ENCODE results near the gene GABBR2. TPM values are rescaled to one million over a fixed set of nuclear protein-coding genes. Genes with fewer than 3 reads are reported as not detected.
"Not testable (repeated sequence)": the region's sequence is repeated elsewhere in the genome, so short reads cannot be mapped to it uniquely, and the experiment has no call there.

The GABBR2 gene
- total and polyA plus RNA-seq, 4 donors: 20.0 to 140 (median 93.3) TPM

- Histone ChIP-seq H3K27me3 (ENCODE audit: control insufficient read depth, insufficient read depth, low read length) (no peaks in the 10 kb centered on the region), H3K27ac (ENCODE audit: low read depth, low read length) (no peak overlapping the region), H3K9me3 (ENCODE audit: control insufficient read depth, insufficient read depth, low read length) (peaks cover 1% of the 10 kb centered on the region), H3K4me1 (ENCODE audit: control insufficient read depth, insufficient read depth, low read length) (peaks cover 15% of the 10 kb centered on the region), H3K36me3 (ENCODE audit: control insufficient read depth, insufficient read depth, low read length) (peaks cover 3% of the 10 kb centered on the region), H3K4me3 (ENCODE audit: low read depth, low read length) (no peak overlapping the region)
- peak in 2 of 6 donors; percentile 48 to 63 for DNase-seq (ENCODE audit: low read depth in 4 of 6, low spot score in 6 of 6)
- 67% methylated on average over 1 of the region's 7 CpGs for WGBS (ENCODE audit: insufficient coverage)
Observed at GRCh38 chr9:98520221-98520960, 188.3 kb downstream of the GABBR2 start.

GRCh38 chr9:98519641-98520040 lies 189.1 kb downstream of the GABBR2 start:
- WGBS (ENCODE audit: insufficient coverage): 60% methylated on average over 1 of the region's 3 CpGs
- peaks cover 15% of the 10 kb centered on the region for H3K4me1 ChIP-seq (ENCODE audit: control insufficient read depth, insufficient read depth, low read length)

GRCh38 chr9:98518556-98518955 lies 190.2 kb downstream of the GABBR2 start:
- 86% methylated on average over 4 of the region's 6 CpGs for WGBS (ENCODE audit: insufficient coverage)
- Histone ChIP-seq H3K4me1 (ENCODE audit: control insufficient read depth, insufficient read depth, low read length) (peaks cover 15% of the 10 kb centered on the region), H3K36me3 (ENCODE audit: control insufficient read depth, insufficient read depth, low read length) (peaks cover 3% of the 10 kb centered on the region), H3K4me3 (ENCODE audit: low read depth, low read length) (no peak overlapping the region), H3K9me3 (ENCODE audit: control insufficient read depth, insufficient read depth, low read length) (peaks cover 1% of the 10 kb centered on the region), H3K27ac (ENCODE audit: low read depth, low read length) (no peak overlapping the region), H3K27me3 (ENCODE audit: control insufficient read depth, insufficient read depth, low read length) (no peaks in the 10 kb centered on the region)
- DNase-seq (ENCODE audit: low read depth in 4 of 6, low spot score in 6 of 6): no peak

More at GRCh38 chr9:98519641-98520040, 189.1 kb downstream of the GABBR2 start:
- Histone ChIP-seq H3K27me3 (ENCODE audit: control insufficient read depth, insufficient read depth, low read length) (no peaks in the 10 kb centered on the region), H3K27ac (ENCODE audit: low read depth, low read length) (no peak overlapping the region), H3K4me3 (ENCODE audit: low read depth, low read length) (no peak overlapping the region), H3K9me3 (ENCODE audit: control insufficient read depth, insufficient read depth, low read length) (peaks cover 1% of the 10 kb centered on the region), H3K36me3 (ENCODE audit: control insufficient read depth, insufficient read depth, low read length) (peaks cover 3% of the 10 kb centered on the region)
- DNase-seq (ENCODE audit: low read depth in 4 of 6, low spot score in 6 of 6): no peak

- Histone ChIP-seq H3K4me3 (ENCODE audit: low read depth, low read length) (no peak overlapping the region), H3K9me3 (ENCODE audit: control insufficient read depth, insufficient read depth, low read length) (peaks cover 1% of the 10 kb centered on the region), H3K27ac (ENCODE audit: low read depth, low read length) (no peak overlapping the region), H3K4me1 (ENCODE audit: control insufficient read depth, insufficient read depth, low read length) (peaks cover 15% of the 10 kb centered on the region), H3K36me3 (ENCODE audit: control insufficient read depth, insufficient read depth, low read length) (peaks cover 3% of the 10 kb centered on the region), H3K27me3 (ENCODE audit: control insufficient read depth, insufficient read depth, low read length) (no peaks in the 10 kb centered on the region)
- 93% methylated on average over 5 of the region's 5 CpGs for WGBS (ENCODE audit: insufficient coverage)
- DNase-seq (ENCODE audit: low read depth in 4 of 6, low spot score in 6 of 6): no peak
Observed at GRCh38 chr9:98517761-98518160, 191.0 kb downstream of the GABBR2 start.

GRCh38 chr9:98516897-98517503 lies 191.7 kb downstream of the GABBR2 start:
- Histone ChIP-seq H3K36me3 (ENCODE audit: control insufficient read depth, insufficient read depth, low read length) (peaks cover 3% of the 10 kb centered on the region), H3K4me3 (ENCODE audit: low read depth, low read length) (no peak overlapping the region), H3K9me3 (ENCODE audit: control insufficient read depth, insufficient read depth, low read length) (peaks cover 1% of the 10 kb centered on the region), H3K27me3 (ENCODE audit: control insufficient read depth, insufficient read depth, low read length) (no peaks in the 10 kb centered on the region), H3K27ac (ENCODE audit: low read depth, low read length) (no peak overlapping the region), H3K4me1 (ENCODE audit: control insufficient read depth, insufficient read depth, low read length) (peaks cover 15% of the 10 kb centered on the region)
- DNase-seq (ENCODE audit: low read depth in 4 of 6, low spot score in 6 of 6): no peak
- 84% methylated on average over 7 of the region's 9 CpGs for WGBS (ENCODE audit: insufficient coverage)

- 83% methylated on average over 6 of the region's 7 CpGs for WGBS (ENCODE audit: insufficient coverage)
- no peaks in the 10 kb centered on the region for H3K27me3 ChIP-seq (ENCODE audit: control insufficient read depth, insufficient read depth, low read length)
- H3K4me1 ChIP-seq (ENCODE audit: control insufficient read depth, insufficient read depth, low read length): peaks cover 15% of the 10 kb centered on the region
- peaks cover 1% of the 10 kb centered on the region for H3K9me3 ChIP-seq (ENCODE audit: control insufficient read depth, insufficient read depth, low read length)
- H3K4me3 ChIP-seq (ENCODE audit: low read depth, low read length): no peak overlapping the region
- peaks cover 3% of the 10 kb centered on the region for H3K36me3 ChIP-seq (ENCODE audit: control insufficient read depth, insufficient read depth, low read length)
- H3K27ac ChIP-seq (ENCODE audit: low read depth, low read length): no peak overlapping the region
- DNase-seq (ENCODE audit: low read depth in 4 of 6, low spot score in 6 of 6): no peak
Observed at GRCh38 chr9:98516205-98516896, 192.4 kb downstream of the GABBR2 start.

GRCh38 chr9:98515506-98516204 lies 193.1 kb downstream of the GABBR2 start:
- Histone ChIP-seq H3K36me3 (ENCODE audit: control insufficient read depth, insufficient read depth, low read length) (peaks cover 3% of the 10 kb centered on the region), H3K27me3 (ENCODE audit: control insufficient read depth, insufficient read depth, low read length) (no peaks in the 10 kb centered on the region), H3K4me1 (ENCODE audit: control insufficient read depth, insufficient read depth, low read length) (peaks cover 15% of the 10 kb centered on the region), H3K4me3 (ENCODE audit: low read depth, low read length) (no peak overlapping the region), H3K9me3 (ENCODE audit: control insufficient read depth, insufficient read depth, low read length) (peaks cover 1% of the 10 kb centered on the region), H3K27ac (ENCODE audit: low read depth, low read length) (no peak overlapping the region)
- DNase-seq (ENCODE audit: low read depth in 4 of 6, low spot score in 6 of 6): no peak
- WGBS (ENCODE audit: insufficient coverage): 100% methylated on average over 2 of the region's 4 CpGs

GRCh38 chr9:98514841-98515240 lies 193.9 kb downstream of the GABBR2 start:
- H3K9me3 ChIP-seq (ENCODE audit: control insufficient read depth, insufficient read depth, low read length): peaks cover 1% of the 10 kb centered on the region
- H3K4me1 ChIP-seq (ENCODE audit: control insufficient read depth, insufficient read depth, low read length): peaks cover 10% of the 10 kb centered on the region
- H3K4me3 ChIP-seq (ENCODE audit: low read depth, low read length): no peak overlapping the region
- no peak overlapping the region for H3K27ac ChIP-seq (ENCODE audit: low read depth, low read length)
- no peaks in the 10 kb centered on the region for H3K27me3 ChIP-seq (ENCODE audit: control insufficient read depth, insufficient read depth, low read length)
- H3K36me3 ChIP-seq (ENCODE audit: control insufficient read depth, insufficient read depth, low read length): no peaks in the 10 kb centered on the region
- WGBS (ENCODE audit: insufficient coverage): 90% methylated on average over 4 of the region's 6 CpGs
- no peak for DNase-seq (ENCODE audit: low read depth in 4 of 6, low spot score in 6 of 6)

GRCh38 chr9:98508217-98508919 lies 200.4 kb downstream of the GABBR2 start:
- WGBS (ENCODE audit: insufficient coverage): 94% methylated on average over 15 of the region's 25 CpGs
- H3K4me3 ChIP-seq (ENCODE audit: low read depth, low read length); DNase-seq (ENCODE audit: low read depth in 4 of 6, low spot score in 6 of 6); H3K9me3 ChIP-seq (ENCODE audit: control insufficient read depth, insufficient read depth, low read length); H3K27ac ChIP-seq (ENCODE audit: low read depth, low read length); H3K36me3 ChIP-seq (ENCODE audit: control insufficient read depth, insufficient read depth, low read length); H3K27me3 ChIP-seq (ENCODE audit: control insufficient read depth, insufficient read depth, low read length): not testable (repeated sequence)
- peaks cover 13% of the 10 kb centered on the region for H3K4me1 ChIP-seq (ENCODE audit: control insufficient read depth, insufficient read depth, low read length)

Data from spinal cord (tissue), 10 donors.